Measurements from ENCODE around the gene ZNF526. TPM values are rescaled to one million over a fixed set of nuclear protein-coding genes. Genes with fewer than 3 reads are reported as not detected.

The ZNF526 gene
- total RNA-seq, 2 experiments from 2014 or later = 11.9 to 15.2 TPM

DNA sequence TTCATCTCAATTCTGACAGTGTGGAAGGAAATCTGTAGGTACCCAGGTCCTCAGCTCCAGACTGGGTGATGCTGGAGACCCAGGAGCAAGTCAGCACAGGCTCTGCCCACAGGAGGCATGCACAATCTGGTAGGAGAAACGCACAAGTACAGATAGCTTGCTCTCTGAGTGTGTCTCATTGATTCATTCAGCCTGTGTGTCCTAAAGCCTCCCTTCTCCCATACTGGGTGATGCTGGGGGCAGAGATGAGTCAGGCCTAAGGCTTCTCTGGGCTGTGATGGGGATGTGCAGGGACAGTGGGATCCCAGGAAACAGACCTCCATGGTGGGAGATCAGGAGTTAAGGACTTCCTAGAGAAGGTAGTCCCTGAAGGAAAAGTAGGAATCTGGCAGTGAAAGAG is 6.8 kb downstream of the ZNF526 start:
- POLR2A ChIA-PET = interaction anchor here (0.7 kb wide), 1 partner anchor 307 kb away, joined by 3 read pairs; no protein-coding TSS in a partner anchor
- H3K27me3 Mint-ChIP-seq = no peaks in the 10 kb centered on the region
- intact Hi-C loops (cut with DNase I, micrococcal nuclease) = no loop called here
- no peaks in the 10 kb centered on the region for H3K9me3 Mint-ChIP-seq (ENCODE audit: low read depth)
- DNase-seq (no peak), ATAC-seq (no peak)
- CTCF ChIA-PET = interaction anchor here (0.9 kb wide), 1 partner anchor 192 kb away, joined by 3 read pairs; no protein-coding TSS in a partner anchor
- peaks cover 45% of the 10 kb centered on the region for H3K36me3 Mint-ChIP-seq (ENCODE audit: low read depth)
- H3K4me1 Mint-ChIP-seq = peaks cover 29% of the 10 kb centered on the region
- no peak overlapping the region for H3K27ac Mint-ChIP-seq
- no peak overlapping the region for H3K4me3 Mint-ChIP-seq

DNA sequence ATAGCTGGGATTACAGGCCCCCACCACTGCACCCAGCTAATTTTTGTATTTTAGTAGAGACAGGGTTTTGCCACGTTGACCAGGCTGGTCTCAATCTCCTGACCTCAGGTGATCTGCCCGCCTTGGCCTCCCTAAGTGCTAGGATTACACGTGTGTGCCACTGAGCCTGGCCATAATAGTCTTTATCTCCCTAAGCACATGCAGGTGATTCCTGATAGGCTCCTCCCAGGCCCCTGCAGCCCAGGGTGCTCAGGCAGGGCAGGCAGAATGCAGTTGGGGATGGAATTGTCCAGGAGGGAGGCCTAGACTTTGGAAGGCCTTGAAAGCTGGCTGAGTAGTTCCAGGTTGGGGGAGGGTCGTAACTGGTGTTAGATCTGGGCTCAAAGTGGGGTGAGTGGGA is 8.5 kb downstream of the ZNF526 start:
- H3K27ac Mint-ChIP-seq = no peak overlapping the region
- no peak for ATAC-seq
- no peaks in the 10 kb centered on the region for H3K9me3 Mint-ChIP-seq (ENCODE audit: low read depth)
- peaks cover 55% of the 10 kb centered on the region for H3K36me3 Mint-ChIP-seq (ENCODE audit: low read depth)
- no peak overlapping the region for H3K4me3 Mint-ChIP-seq
- CTCF ChIA-PET = no interaction called here
- POLR2A ChIA-PET = interaction anchor here (0.6 kb wide), 1 partner anchor 44 kb away, joined by 4 read pairs; no protein-coding TSS in a partner anchor
- H3K4me1 Mint-ChIP-seq = peaks cover 19% of the 10 kb centered on the region
- DNase-seq = no peak
- intact Hi-C loops (cut with DNase I, micrococcal nuclease) = no loop called here
- H3K27me3 Mint-ChIP-seq = no peaks in the 10 kb centered on the region

DNA sequence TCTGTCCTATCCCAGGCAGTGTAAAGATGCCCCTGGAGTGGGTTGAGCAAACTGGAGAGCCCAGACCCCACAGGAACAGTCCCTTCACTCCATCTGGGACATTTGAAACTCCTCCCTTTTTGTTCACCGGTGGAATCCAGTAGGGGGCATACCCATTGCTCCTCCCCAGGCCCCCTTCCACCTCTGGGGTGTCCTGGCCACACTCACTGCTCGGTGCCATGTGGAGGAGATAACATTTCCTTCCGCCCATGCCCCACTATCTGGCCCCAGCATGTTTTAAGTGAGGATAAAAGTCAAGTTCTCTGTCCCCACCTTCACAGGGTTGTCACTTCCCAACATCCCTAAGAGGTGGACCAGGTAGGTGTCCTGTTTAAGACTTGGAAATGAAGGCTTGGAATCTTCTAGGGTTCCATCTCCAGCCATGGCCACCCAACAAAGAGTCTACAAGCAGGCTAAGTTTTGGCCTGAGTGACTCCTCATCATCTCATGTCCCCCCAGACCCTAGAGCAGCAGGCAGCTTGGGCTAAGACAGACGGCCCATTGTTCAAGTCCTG is 9.3 kb downstream of the ZNF526 start:
- peaks cover 58% of the 10 kb centered on the region for H3K36me3 Mint-ChIP-seq (ENCODE audit: low read depth)
- DNase-seq (no peak), ATAC-seq (no peak)
- no peaks in the 10 kb centered on the region for H3K9me3 Mint-ChIP-seq (ENCODE audit: low read depth)
- peak overlapping the region; percentile 75 for H3K27ac Mint-ChIP-seq
- POLR2A ChIA-PET = no interaction called here
- CTCF ChIA-PET = interaction anchor here (0.7 kb wide), 2 partner anchors 32 to 139 kb away, joined by 3 read pairs; no protein-coding TSS in a partner anchor
- peaks cover 19% of the 10 kb centered on the region for H3K4me1 Mint-ChIP-seq
- intact Hi-C loops (cut with DNase I, micrococcal nuclease) = no loop called here
- H3K27me3 Mint-ChIP-seq = no peaks in the 10 kb centered on the region
- H3K4me3 Mint-ChIP-seq = no peak overlapping the region

DNA sequence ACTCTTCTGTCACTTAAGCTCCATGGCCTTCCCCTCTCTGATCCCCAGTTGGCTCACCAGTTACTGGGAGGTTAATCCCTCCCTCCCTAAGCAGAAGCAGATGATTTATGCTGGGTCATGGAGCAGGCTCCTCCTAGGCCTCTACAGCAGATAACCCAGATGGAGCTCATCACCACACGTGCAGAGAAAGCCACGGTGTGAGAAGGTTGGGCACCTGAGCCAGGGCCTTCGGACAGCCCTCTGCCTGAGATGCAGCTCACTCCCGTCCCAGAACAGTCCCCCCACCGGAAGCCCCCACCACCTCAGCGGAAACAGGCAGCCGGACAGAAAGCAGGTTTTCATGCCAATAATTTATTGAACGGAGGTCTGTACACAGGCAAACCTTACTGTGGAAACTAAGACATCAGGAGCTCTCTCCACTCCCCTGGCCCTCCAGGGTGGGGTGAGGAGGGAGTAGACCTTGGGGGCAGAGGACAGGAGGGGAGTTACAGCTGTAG is 9.8 kb downstream of the ZNF526 start:
- ChIA-PET CTCF (interaction anchor here (0.7 kb wide), 2 partner anchors 33 to 140 kb away, joined by 3 read pairs; no protein-coding TSS in a partner anchor), POLR2A (no interaction called here)

DNA sequence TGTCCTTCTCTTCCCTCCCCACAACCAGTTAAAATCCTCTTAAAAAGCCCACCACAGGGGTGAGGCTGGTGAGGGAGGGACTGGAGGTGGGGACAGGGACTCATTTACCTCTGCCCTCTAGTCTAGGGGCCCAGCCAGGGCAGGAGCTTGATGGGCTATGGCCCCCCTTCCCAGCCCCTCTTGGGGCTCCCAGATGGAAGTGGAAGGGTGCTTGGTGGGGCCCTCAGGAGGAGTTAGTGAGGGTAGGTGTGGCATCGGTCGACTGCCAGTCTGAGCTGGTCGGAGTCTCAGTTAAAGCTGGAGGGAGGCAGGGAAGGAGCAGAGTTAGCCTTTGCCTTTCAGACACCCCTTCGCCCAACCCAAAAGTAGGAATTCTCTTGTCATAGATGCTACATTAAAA is 10.5 kb downstream of the ZNF526 start:
- H3K27me3 Mint-ChIP-seq = no peaks in the 10 kb centered on the region
- DNase-seq (no peak), ATAC-seq (no peak)
- no peaks in the 10 kb centered on the region for H3K9me3 Mint-ChIP-seq (ENCODE audit: low read depth)
- peaks cover 61% of the 10 kb centered on the region for H3K36me3 Mint-ChIP-seq (ENCODE audit: low read depth)
- H3K4me1 Mint-ChIP-seq = peaks cover 19% of the 10 kb centered on the region
- ChIA-PET CTCF (no interaction called here), POLR2A (interaction anchor here (1.0 kb wide), 1 partner anchor 12 kb away, joined by 3 read pairs; the partner anchor contains the start of gene GSK3A)
- intact Hi-C loops (cut with DNase I, micrococcal nuclease) = no loop called here
- H3K27ac Mint-ChIP-seq = no peak overlapping the region
- no peak overlapping the region for H3K4me3 Mint-ChIP-seq

More for the DNA sequence above, 9.8 kb downstream of the ZNF526 start:
- no peaks in the 10 kb centered on the region for H3K9me3 Mint-ChIP-seq (ENCODE audit: low read depth)
- H3K36me3 Mint-ChIP-seq (ENCODE audit: low read depth) = peaks cover 57% of the 10 kb centered on the region
- ATAC-seq (no peak), DNase-seq (no peak)
- H3K27ac Mint-ChIP-seq = peak overlapping the region; percentile 75
- no peaks in the 10 kb centered on the region for H3K27me3 Mint-ChIP-seq
- intact Hi-C loops (cut with DNase I, micrococcal nuclease) = no loop called here
- no peak overlapping the region for H3K4me3 Mint-ChIP-seq
- peaks cover 19% of the 10 kb centered on the region for H3K4me1 Mint-ChIP-seq

DNA sequence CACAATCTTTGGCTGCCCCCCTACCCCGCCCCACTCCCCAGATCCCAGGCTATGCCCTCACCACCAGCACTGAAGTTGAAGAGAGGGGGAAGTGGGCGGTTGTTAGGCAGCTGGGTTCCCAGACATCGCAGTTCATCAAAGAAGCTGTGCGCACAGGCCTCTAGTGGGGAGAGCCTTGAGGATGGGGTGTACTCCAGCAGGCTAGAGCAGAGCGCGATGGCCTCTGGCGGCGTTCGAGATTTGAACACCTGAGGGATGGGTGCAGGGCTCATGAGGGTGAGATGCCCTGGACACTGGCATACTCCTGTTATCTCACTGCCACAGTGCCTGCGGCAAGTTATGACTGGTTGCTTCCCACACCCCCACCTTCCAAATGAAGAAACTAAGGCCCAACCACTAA is 12.3 kb downstream of the ZNF526 start:
- DNase-seq (no peak), ATAC-seq (no peak)
- Mint-ChIP-seq H3K4me3 (no peak overlapping the region), H3K4me1 (peaks cover 12% of the 10 kb centered on the region), H3K9me3 (ENCODE audit: low read depth) (no peaks in the 10 kb centered on the region), H3K27ac (no peak overlapping the region), H3K36me3 (ENCODE audit: low read depth) (peaks cover 55% of the 10 kb centered on the region), H3K27me3 (no peaks in the 10 kb centered on the region)
- ChIA-PET CTCF (interaction anchor here (1.5 to 2.9 kb wide), 2 partner anchors 10 to 12 kb away, joined by 3 to 8 read pairs; partner anchors contain the start of genes GSK3A and ZNF526), POLR2A (interaction anchor here (0.6 to 1.0 kb wide), 3 partner anchors 10 to 105 kb away, joined by 3 read pairs; partner anchors contain the start of gene GSK3A)
- intact Hi-C loops (cut with DNase I, micrococcal nuclease) = no loop called here

DNA sequence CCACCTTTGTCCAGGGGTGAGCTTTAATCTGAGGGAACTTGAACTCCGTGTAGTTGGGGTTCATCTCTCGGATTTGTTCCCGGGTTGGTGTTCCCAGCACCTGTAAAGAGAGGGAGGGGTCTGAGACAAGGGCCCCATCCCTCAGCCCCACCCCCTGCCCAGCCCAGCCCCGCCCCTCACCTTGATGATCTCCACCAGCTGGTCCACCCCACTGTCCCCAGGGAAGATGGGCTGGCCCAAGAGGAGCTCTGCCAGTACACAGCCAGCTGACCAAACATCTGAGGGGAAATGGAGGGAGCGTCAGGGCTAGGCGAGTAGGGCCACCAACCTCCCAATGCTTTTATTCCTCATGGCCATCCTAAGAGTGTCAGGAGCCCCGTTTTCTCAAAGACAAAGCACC is 13.0 kb downstream of the ZNF526 start:
- Mint-ChIP-seq H3K4me3 (no peak overlapping the region), H3K9me3 (ENCODE audit: low read depth) (no peaks in the 10 kb centered on the region), H3K4me1 (peaks cover 8% of the 10 kb centered on the region), H3K27me3 (no peaks in the 10 kb centered on the region), H3K36me3 (ENCODE audit: low read depth) (peaks cover 54% of the 10 kb centered on the region), H3K27ac (no peak overlapping the region)
- intact Hi-C loops (cut with DNase I, micrococcal nuclease) = no loop called here
- ChIA-PET POLR2A (interaction anchor here (0.7 to 1.0 kb wide), 2 partner anchors 9 to 10 kb away, joined by 3 read pairs; partner anchors contain the start of gene GSK3A), CTCF (interaction anchor here (1.0 to 2.9 kb wide), 3 partner anchors 9 to 17 kb away, joined by 3 to 8 read pairs (median 3); partner anchors contain the start of genes GSK3A and ZNF526)
- no peak for ATAC-seq
- DNase-seq = no peak

DNA sequence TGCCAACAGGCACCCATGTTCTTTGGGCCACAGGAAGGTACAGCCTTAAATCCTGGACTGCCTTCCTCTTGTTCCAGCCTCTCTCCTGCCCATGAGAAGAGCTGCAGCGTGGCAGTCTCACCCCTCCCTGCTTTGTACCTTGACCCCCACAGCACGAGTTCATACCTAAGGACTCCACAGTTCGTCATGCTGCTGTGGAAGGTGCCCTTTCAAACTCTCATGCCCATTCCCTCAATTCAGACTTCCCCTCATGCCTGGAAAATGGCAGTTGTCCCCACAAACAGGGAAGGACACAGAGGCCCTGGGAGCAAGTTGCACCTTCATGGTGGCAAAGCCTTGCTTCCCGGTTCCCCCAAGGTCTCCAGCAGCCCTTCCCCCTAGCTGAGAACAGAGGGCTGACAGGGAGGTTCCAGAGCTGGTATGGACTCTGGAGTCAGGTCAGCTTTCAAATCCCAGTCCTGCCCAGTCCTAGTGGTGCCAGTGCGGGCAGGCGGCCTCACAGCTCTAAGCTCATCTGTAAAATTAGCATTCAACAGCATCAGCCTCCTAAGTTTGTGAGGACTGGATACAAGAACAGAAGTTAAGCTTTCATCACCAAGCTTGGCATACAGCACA is 13.7 kb downstream of the ZNF526 start:
- Mint-ChIP-seq H3K4me1 (peaks cover 6% of the 10 kb centered on the region), H3K9me3 (ENCODE audit: low read depth) (no peaks in the 10 kb centered on the region), H3K36me3 (ENCODE audit: low read depth) (peaks cover 52% of the 10 kb centered on the region), H3K27ac (peak overlapping the region; percentile 3), H3K27me3 (no peaks in the 10 kb centered on the region), H3K4me3 (no peak overlapping the region)
- ChIA-PET POLR2A (no interaction called here), CTCF (interaction anchor here (0.6 to 2.9 kb wide), 5 partner anchors 9 to 125 kb away, joined by 3 to 8 read pairs (median 3); partner anchors contain the start of genes GSK3A and ZNF526)
- intact Hi-C loops (cut with DNase I, micrococcal nuclease) = no loop called here
- no peak for ATAC-seq
- no peak for DNase-seq

DNA sequence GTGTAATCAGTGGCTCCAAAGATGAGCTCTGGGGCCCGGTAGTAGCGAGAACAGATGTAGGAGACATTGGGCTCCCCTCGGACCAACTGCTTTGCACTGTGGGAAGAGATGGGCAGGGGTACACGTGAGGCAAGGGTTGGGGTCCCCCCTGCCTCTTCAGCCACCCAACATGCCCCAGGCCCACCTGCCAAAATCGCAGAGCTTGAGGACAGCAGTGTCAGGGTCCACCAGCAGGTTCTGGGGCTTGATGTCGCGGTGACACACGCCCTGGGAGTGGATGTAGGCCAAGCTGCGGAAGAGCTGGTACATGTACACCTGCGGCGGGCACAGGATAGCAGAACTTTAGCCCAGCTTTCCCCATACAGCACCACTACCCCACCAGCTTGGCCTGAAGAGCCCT is 14.3 kb downstream of the ZNF526 start:
- ChIA-PET CTCF (interaction anchor here (0.6 to 2.9 kb wide), 3 partner anchors 8 to 126 kb away, joined by 3 to 8 read pairs (median 3); partner anchors contain the start of gene GSK3A), POLR2A (no interaction called here)
- H3K9me3 Mint-ChIP-seq (ENCODE audit: low read depth) = no peaks in the 10 kb centered on the region
- no peak overlapping the region for H3K4me3 Mint-ChIP-seq
- peaks cover 54% of the 10 kb centered on the region for H3K36me3 Mint-ChIP-seq (ENCODE audit: low read depth)
- peaks cover 11% of the 10 kb centered on the region for H3K4me1 Mint-ChIP-seq
- intact Hi-C loops (cut with DNase I, micrococcal nuclease) = no loop called here
- no peak for ATAC-seq
- DNase-seq = no peak
- H3K27ac Mint-ChIP-seq = no peak overlapping the region
- H3K27me3 Mint-ChIP-seq = no peaks in the 10 kb centered on the region

DNA sequence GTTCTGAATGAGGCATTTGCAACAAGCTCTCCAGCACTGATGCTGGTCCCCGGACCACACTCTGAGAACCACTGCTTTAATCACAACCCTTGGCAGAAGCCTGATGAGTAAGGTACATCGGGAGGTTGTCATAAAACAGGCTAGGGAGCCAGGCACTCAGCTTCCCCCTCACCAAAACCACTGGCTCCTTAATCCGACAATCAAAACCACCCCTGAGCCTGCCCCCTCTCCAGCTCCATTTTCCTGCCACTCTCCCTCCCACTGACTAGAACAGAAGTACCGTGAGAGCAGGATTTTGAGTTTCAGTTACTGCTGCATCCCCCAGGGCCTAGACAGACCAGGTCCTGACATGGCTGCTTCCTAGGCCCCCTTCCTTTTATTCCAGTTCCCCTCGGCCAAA is 15.1 kb downstream of the ZNF526 start:
- intact Hi-C loops (cut with DNase I, micrococcal nuclease) = no loop called here
- DNase-seq = no peak
- ChIA-PET POLR2A (interaction anchor here (0.6 kb wide), 1 partner anchor 18 kb away, joined by 7 read pairs; the partner anchor contains the start of gene DEDD2), CTCF (interaction anchor here (0.6 to 0.9 kb wide), 4 partner anchors 15 to 119 kb away, joined by 3 read pairs; partner anchors contain the start of gene ZNF526)
- Mint-ChIP-seq H3K4me3 (no peak overlapping the region), H3K27ac (no peak overlapping the region), H3K9me3 (ENCODE audit: low read depth) (no peaks in the 10 kb centered on the region), H3K36me3 (ENCODE audit: low read depth) (peaks cover 55% of the 10 kb centered on the region), H3K27me3 (no peaks in the 10 kb centered on the region), H3K4me1 (peaks cover 15% of the 10 kb centered on the region)
- ATAC-seq = no peak

DNA sequence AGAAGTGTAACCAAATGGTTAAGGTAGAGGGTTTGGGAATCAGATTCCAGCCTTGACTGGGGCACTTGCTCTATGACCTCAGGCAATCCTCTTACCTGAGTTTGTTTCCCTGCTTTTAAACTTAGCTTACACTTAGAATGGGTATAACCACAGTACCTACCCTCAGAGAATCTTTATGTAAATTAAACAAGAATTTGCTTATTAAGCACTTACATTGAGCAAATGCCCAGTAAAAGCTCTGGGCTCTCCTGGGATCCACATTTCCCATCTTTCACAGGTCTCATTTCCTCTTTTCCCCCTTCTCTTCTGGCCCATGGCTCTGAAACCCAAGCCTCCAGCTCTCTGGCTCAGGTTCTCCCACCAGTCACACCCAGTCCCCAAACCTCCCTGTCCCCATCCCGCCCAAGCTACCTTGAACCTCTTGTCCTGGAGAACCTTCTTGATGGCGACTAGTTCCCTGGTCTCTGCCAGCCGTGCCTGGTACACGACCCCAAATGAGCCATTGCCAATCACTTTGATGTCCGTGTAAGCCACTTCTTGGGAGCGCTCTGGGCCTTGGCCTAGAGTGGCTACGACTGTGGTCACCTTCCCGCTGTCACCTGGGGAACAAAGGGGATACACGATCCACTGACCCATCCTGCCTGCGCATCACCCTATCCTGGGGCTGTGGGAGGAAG is 19.6 kb downstream of the ZNF526 start:
- no peaks in the 10 kb centered on the region for H3K27me3 Mint-ChIP-seq
- H3K27ac Mint-ChIP-seq = peak overlapping the region; percentile 39
- intact Hi-C loops (cut with DNase I, micrococcal nuclease) = no loop called here
- H3K4me3 Mint-ChIP-seq = no peak overlapping the region
- H3K4me1 Mint-ChIP-seq = peaks cover 27% of the 10 kb centered on the region
- no peak for DNase-seq
- no peaks in the 10 kb centered on the region for H3K9me3 Mint-ChIP-seq (ENCODE audit: low read depth)
- peaks cover 30% of the 10 kb centered on the region for H3K36me3 Mint-ChIP-seq (ENCODE audit: low read depth)
- no peak for ATAC-seq
- CTCF ChIA-PET = interaction anchor here (1.1 to 2.2 kb wide), 4 partner anchors 12 to 115 kb away, joined by 3 to 6 read pairs (median 4); no protein-coding TSS in a partner anchor
- POLR2A ChIA-PET = interaction anchor here (0.7 kb wide), 1 partner anchor 1546 kb away, joined by 3 read pairs; no protein-coding TSS in a partner anchor

Data from activated CD4-positive, alpha-beta T cell treated with anti-CD3 and anti-CD28 coated beads for 36 hours (primary cell).